ENCODE data around the gene ARMC5.

The ARMC5 gene

DNA sequence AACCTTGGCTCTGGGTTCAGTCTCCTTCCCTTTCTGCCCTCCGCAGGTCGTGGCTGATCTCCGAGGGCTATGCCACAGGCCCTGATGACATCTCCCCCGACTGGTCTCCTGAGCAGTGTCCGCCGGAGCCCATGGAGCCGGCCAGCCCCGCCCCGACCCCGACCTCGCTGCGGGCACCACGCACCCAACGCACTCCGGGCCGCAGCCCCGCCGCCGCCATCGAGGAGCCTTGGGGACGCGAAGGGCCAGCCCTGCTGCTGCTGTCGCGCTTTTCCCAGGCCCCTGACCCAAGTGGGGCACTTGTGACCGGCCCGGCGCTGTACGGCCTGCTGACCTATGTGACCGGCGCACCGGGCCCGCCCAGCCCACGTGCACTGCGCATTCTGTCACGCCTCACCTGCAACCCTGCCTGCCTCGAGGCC is 5.1 kb downstream of the ARMC5 start:
- no peak for DNase-seq

DNA sequence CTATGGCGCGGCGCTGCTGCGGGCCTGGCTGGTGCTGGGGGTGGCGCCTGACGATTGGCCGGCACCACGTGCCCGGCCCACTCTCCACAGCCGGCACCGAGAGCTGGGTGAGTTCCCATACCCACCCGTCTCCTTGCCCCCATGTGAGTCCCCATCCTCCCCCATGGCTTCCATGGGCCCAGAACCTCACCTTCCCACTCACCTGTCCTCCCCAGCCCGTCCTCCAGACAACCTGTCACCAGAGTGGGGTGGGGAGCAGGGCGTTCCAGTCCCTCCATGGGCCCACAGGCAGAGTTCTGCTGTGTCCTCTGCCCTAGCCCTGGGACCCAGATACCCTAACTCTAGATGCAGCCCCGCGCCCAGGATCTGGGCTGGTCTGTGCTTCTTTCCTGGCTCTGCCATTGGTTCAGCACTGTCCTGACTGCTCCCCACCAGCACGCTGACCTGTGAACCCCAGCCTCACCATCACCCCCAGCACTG is 5.5 kb downstream of the ARMC5 start:
- no peak for DNase-seq

DNA sequence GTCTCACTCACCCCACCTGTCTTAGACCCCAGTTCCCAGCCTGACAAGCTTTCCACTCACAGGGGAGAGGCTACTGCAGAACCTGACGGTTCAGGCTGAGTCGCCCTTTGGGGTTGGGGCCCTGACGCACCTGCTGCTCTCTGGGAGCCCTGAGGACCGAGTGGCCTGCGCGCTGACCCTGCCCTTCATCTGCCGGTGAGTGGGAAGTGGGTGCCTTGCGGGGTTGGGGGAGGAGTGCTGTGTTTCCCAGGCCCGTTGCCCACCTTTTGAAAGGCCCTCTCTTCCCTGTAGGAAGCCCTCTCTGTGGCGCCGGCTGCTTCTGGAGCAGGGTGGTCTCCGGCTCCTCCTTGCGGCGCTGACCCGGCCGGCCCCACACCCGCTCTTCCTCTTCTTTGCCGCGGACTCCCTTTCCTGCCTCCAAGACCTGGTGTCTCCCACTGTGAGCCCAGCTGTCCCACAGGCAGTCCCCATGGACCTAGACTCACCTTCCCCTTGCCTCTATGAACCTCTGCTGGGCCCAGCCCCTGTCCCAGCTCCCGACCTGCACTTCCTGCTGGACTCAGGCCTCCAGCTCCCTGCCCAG is 6.6 kb downstream of the ARMC5 start:
- DNase-seq = no peak

DNA sequence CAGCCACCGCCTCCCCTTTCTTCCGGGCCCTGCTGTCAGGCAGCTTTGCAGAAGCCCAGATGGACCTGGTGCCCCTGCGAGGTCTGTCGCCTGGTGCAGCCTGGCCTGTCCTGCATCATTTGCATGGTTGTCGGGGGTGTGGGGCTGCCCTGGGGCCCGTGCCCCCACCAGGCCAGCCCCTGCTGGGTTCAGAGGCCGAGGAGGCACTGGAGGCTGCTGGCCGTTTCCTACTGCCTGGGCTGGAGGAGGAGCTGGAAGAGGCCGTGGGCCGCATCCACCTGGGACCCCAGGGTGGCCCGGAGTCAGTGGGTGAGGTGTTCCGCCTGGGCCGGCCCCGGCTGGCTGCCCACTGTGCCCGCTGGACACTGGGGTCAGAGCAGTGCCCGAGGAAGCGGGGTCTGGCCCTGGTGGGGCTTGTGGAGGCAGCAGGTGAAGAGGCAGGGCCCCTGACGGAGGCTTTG is 7.1 kb downstream of the ARMC5 start:
- DNase-seq = no peak

DNA sequence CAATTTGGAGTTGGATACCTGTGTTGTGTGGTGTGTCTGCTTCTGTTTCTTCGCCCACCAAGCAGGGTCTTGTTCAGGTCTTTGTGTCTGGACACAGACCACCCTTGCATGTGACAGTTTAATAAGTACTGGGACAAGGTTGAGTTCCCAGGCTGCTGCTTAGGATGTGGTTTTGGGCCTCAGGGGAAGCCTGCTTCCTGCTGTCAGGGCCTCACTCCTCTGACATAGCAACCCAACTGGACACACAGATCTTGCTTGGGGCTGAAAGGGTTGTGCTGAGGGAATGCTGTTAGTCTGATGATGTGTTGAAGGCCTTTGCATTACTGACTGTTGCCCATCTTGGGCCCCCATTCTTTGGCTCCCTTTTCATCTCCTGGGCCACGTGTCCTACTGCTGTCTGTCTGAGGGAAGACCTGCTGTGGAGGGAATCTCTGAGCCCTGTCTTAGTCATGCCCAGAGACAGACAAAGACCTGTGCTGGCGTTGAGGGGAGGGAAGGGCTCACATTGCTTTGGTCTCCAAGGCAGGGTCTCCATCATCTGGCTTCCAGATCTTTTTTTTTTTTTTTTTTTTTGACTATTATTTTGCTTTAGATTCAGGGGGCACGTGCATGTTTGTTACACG is 8.0 kb downstream of the ARMC5 start:
- no peak for DNase-seq

DNA sequence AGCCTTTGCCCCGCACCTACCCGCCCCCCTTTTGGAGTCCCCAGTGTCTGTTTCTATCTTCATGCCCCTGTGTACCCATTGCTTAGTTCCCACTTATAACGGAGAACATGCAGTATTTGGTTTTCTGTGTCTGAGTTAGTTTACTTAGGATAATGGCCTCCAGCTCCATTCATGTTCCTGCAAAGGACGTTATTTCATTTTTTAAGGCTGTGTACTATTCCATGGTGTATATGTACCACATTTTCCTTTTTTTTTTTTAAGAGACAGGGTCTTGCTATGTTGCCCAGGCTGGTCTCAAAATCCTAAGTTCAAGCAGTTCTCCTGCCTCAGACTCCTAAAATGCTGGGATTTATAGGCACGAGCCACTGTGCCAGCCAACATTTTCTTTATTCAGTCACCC is 8.6 kb downstream of the ARMC5 start:
- DNase-seq = no peak

DNA sequence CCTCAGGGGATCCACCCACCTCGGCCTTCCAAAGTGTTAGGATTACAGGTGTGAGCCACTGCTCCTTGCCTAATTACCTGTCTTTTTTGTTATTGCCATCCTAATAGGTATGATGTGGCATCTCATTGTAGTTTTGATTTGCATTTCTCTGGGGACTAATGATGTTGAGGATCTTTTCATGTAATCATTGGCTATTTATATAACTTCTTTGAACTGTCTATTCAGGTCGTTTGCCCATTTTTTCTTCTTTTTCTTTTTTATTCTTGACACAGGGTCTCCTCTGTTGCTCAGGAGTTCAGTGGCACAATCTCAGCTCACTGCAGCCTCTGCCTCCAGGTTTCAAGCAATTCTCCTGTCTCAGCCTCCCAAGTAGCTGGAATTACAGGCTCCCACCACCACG is 11.3 kb downstream of the ARMC5 start:
- DNase-seq = no peak

DNA sequence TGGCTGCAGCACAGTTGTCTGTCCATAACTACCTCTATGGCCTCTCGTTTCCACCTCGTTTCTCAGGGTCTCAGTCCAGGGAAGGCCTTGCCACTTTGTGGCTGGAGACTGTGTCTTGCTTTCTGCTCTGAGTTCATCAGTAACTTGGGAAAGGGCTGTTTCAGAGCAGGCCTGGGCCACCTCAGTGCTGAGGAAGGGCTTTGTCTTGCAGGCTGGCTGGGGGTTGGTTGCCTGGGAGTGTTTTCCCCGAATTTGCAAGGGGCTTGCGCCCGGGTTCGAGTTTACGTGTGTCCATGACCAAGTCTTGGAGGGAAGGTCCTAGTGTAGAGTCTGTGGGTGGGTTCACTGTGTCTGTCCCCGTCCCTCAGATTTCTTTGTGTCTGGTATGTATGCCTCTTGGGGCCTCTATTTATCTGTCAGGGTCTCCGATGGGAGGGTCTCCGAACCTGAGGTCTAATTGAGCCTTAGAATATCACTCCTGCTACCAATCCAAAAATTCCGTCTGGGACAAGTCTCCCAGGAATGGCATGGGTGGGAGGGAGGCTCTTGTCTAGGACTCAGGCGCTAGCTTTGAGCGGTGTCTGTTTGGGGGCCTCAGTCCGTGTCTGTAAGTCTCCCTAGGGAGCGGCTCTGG is 12.1 kb downstream of the ARMC5 start:
- no peak for DNase-seq

DNA sequence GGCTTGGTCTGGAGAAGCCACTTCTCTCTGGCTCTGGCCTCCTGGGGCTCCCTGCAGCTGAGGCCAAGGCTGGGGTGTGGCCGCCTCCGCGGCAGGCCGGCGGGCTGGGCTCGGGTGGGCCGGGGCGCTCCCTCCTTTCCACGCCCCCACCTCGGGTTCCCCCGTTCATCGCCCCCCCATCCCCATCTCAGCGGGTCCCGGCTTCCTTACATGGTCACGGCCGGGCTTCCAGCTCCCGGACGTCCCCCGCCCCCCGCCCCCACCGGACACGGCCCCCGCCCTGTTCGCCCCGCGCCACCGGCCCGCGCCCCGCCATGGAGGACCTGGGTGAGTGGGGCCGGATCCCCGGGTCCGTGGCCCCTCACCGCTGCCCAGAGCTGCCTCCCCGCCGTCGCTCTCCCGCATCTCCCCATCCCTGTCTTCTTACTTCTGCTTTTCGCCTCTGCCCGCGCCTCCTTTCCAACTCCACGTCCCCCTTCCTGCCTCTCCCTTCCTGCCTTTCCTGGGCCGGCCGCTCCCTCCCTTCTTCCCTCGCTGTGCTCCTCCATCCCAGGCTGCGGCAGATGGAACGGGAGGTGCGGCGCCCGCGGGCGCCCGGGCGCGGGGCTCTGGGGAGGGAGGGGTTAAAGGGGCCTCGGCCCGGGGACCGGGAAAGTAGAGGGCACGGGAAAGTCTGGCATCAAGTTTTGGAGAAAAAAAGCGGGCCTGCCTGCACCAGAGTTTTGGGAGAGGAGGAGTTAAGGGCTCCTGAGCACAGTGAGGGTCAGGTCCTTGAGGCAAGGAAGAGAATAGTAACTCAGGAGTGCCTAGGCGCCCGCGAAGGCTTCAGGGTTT is 12.8 kb downstream of the ARMC5 start, which contains the start of gene TGFB1I1:
Gene TGFB1I1 (plus strand): TSS at position 278 of the 834 bp plus-strand sequence. CDS start 37 bp downstream, at position 315.
- no peak for DNase-seq

DNA sequence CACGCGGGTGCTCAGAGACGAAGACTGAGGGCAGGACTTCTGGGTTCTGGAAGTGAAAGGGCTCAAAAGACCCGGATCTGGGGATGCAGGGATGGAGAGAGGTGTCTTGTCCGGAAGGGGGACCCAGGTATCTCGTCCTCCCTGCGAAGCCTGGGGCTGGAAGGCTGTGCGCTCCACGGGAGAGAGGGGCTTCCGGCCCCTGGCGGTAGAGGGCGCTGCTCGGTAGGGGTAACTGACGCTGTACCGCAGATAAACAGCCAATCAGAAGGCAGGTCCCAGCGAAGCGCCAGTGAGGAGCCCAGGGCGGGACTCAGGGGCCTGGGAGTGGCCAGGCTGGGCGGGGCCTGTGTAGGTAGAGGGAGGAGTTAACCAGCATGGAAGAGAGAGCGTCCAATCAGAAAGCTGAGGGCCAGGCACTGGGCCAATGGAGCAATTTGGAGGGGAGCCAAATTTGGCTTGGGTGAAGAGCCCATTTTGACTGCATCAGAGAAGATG is 13.5 kb downstream of the ARMC5 start:
- no peak for DNase-seq

DNA sequence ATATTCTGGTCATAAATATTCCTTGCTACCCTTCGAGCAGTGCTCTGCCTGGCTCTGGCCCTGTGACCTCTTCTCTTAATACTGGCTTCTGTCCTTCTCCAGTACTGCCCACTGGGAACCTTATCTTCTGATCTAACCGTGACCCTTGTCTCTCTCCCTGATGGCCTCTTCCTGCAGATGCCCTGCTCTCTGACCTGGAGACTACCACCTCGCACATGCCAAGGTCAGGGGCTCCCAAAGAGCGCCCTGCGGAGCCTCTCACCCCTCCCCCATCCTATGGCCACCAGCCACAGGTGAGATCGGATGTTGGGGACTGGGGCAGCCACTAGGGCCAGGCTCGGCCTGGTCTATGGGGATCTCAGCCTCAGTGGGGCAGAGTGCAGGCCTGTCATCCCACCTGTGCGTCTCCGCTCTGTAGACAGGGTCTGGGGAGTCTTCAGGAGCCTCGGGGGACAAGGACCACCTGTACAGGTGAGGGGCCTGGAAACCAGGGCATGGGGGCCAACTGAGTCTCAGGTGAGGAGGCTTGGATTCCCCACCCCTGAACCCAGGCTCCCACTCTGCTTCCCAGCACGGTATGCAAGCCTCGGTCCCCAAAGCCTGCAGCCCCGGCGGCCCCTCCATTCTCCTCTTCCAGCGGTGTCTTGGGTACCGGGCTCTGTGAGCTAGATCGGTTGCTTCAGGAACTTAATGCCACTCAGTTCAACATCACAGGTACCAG is 14.1 kb downstream of the ARMC5 start:
- DNase-seq = no peak

DNA sequence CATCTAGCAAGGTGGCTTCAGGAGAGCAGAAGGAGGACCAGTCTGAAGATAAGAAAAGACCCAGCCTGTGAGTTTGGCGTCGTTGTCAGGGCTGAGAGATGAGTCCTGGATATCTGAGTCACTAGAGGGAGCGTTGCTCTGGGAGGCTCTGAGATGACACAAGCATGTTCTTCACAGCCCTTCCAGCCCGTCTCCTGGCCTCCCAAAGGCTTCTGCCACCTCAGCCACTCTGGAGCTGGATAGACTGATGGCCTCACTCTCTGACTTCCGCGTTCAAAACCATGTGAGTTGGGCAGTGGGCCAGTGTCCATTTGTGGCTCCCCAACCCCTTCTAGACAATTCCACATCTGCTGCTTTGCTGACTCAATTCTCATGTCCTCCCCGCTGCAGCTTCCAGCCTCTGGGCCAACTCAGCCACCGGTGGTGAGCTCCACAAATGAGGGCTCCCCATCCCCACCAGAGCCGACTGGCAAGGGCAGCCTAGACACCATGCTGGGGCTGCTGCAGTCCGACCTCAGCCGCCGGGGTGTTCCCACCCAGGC is 14.9 kb downstream of the ARMC5 start:
- DNase-seq = no peak

DNA sequence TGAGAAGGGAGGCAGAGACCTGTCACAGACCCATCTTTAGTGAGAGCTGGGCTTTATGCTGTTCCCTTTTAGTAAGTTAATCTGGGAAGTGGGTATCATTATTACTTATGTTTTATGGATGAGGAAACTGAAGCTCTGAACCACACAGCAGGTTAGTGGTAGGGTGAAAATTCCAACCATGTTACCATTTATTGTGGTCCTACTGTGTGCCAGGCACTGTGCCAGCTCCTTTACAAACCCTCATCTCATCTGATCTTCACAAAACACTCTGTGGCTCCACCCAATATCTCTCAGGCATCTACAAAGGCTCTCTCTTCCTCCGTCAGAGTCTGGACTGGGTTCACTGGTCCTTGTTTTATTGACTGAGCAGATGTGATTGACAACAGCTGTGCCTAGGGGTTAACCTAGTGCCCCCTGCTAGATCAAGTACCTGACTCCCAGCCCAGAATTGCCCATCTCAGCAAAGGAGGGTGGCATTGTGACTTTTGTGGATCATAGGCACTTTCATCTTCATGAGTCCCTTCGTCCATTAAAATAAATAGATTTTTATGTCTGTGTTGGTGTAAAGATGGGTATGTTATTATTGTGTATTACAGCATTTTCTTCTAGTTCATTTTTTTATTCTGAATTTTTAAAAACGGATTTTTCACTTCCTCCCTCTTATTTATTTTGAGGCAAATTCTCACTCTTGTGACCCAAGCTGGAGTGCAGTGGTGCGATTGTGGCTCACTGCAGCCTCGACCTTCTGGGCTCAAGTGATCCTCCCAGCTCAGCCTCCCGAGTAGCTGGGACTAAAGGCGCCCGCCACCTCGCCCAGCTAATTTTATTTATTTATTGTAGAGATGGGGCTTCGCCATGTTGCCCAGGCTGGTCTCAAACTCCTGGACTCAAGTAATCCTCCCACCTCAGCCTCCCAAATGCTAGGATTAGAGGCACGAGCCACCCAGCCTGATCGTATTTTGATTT is 15.8 kb downstream of the ARMC5 start:
- no peak for DNase-seq

DNA sequence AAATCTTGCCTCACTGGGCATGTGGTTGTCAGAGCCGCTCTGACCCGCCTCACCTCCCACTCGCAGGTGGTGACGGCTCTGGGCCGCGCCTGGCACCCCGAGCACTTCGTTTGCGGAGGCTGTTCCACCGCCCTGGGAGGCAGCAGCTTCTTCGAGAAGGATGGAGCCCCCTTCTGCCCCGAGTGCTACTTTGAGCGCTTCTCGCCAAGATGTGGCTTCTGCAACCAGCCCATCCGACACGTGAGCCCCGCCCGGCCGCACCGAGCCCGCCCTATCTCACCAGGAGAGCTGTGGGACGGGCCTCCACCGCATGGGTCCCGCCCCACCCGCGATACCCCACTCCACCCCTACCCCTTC is 16.6 kb downstream of the ARMC5 start:
- DNase-seq = no peak

DNA sequence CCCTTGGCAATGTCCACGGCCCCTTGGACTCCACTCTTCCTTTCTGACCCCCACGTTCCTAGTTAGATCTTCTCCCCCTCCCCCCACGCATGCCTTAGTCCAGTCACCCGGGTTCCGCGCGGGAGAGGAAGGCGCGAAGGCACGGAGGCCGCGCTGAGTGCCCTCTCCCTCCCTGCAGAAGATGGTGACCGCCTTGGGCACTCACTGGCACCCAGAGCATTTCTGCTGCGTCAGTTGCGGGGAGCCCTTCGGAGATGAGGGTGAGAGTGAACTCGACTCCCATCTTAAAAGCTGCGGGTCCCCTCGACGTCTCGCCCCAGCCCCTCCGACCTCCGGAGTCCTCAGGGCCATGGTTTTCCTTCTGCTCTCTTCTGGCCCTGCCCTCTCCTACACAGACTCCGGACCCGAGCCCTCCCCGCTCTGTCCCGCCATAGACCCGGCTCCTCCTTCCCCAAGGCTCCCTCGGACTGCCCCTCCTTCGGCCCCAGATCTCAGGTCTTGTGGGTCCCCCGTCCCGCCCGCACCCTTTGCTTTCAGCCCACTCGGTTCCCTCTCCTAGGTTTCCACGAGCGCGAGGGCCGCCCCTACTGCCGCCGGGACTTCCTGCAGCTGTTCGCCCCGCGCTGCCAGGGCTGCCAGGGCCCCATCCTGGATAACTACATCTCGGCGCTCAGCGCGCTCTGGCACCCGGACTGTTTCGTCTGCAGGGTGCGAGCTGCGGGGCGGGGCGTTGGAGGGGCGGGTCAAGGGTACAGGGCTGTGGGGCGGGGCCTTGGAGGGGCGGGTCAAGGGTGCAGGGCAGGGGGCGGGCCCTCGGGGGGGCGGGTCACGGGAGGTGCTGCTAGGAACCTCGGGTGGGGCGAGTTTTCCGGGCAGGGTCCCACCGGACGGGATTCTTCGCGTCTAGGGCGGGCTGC is 17.3 kb downstream of the ARMC5 start:
- peak; percentile 93 for DNase-seq

DNA sequence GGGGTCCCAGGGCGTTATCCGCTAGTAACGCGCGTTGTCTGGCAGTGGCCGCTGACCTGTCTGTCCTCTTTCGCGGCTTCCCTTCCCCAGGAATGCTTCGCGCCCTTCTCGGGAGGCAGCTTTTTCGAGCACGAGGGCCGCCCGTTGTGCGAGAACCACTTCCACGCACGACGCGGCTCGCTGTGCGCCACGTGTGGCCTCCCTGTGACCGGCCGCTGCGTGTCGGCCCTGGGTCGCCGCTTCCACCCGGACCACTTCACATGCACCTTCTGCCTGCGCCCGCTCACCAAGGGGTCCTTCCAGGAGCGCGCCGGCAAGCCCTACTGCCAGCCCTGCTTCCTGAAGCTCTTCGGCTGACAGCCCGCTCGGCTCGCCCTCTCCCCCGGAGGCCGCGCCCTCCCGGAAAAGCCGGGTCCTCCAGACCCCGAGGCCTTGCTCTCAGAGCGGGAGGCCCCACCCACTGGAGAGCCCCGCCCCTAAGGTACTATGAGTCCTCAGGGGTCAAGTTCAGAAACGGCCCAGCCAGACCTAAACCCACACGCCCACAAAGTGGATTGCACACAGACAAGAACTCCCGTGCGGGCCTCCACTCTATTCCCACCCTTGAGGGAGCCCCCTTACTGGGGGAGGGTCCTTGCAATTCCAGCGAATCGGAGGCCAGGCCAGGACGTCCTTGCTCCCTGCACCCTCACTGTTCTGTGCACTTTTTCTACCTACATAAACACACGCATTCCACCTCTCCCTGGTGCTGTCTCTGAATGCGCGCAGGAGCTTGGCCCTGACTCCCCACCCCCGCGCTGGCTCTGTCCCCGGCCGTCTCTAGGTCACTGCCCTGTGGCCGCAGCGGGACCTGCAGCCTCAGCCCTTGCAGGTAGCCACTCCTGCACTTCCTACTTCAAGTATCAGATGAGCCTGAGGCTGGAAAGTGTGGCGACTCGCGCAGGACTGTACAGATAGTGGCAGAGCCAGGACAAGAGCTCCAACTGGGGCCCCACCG is 18.2 kb downstream of the ARMC5 start:
- no peak for DNase-seq

DNA sequence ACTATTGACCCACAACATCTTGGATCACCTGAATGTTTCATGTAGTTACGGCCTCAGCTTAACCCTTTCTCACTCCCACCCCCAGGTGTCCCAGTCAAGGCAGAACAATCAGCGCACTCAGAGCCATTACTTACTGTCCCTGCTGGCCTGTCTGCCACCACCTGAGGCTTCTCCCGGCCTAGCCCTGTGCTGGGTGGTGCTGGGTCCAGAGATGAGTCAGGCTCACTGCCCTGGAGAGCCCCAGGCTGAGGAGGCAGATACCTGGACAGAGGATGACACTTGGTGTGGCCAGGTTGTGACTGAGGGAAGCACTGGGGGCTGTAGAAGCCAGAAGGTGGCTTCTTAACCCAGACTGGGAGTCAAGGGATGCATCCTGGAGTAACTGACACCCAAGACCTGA is 19.7 kb downstream of the ARMC5 start:
- no peak for DNase-seq

DNA sequence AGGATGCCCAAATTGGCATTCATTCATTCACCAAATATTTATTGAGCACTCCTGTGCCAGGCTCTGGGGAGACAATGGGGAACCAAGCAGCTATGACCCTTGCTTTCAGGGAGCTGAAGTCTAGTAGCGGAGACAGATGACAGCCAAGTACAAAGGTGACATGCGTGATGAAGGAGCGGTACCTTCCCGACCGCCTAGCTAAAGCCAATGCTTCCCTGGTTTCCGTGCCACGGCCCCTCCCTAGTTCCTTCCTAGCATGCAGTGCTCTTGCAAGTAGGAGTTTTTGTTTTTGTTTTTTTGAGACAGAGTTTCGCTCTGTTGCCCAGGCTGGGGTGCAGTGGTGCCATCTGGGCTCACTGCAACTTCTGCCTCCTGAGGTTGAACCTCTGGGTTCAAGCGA is 20.4 kb downstream of the ARMC5 start:
- DNase-seq = no peak
